Erythroblast (primary cell): Measurements from ENCODE around the gene RGS7BP.

ENCODE experiments used
- GATA1 ChIP-seq: IDR thresholded peaks from 2 replicates; pipeline ENCODE4 v1.6.1; 2011; ENCODE audit warnings: low read depth, mild to moderate bottlenecking, control low read depth, low read length, moderate library complexity
- POLR2A ChIP-seq: IDR thresholded peaks from 2 replicates; pipeline ENCODE4 v1.6.1; 2011; ENCODE audit warnings: mild to moderate bottlenecking, low read length

GRCh38 chr5:64507264-64507605, 1.4 kb downstream of the RGS7BP start:
- TF ChIP-seq POLR2A (no peak), GATA1 (no peak)
